ENCODE measurements around the gene PDK1. TPM values are rescaled to one million over a fixed set of nuclear protein-coding genes. Genes with fewer than 3 reads are reported as not detected.
"Not testable (repeated sequence)": the region's sequence is repeated elsewhere in the genome, so short reads cannot be mapped to it uniquely, and the experiment has no call there.

The PDK1 gene
- total and polyA plus RNA-seq, 12 donors, result 4.2 to 106 (median 48.4) TPM

GRCh38 chr2:172549131-172549530 lies 6.8 kb upstream of the PDK1 start:
- WGBS, 2 donors, result 96 to 100% methylated on average over 1 of the region's 1 CpG
- H3K27ac ChIP-seq, result no peak overlapping the region
- intact Hi-C loops (cut with DNase I), result no loop called here
- peaks cover 0 to 20% (median 0%) of the 10 kb centered on the region in 11 donors for H3K9me3 ChIP-seq
- TF ChIP-seq CTCF (IDR thresholded peaks at IDR 0.05), result no peak
- H3K4me1 ChIP-seq, result peaks cover 0 to 16% (median 0%) of the 10 kb centered on the region in 9 donors
- H3K4me3 ChIP-seq, result no peak overlapping the region
- DNase-seq (no peak), ATAC-seq (no peak)
- H3K27me3 ChIP-seq, result no peaks in the 10 kb centered on the region
- no peaks in the 10 kb centered on the region for H3K36me3 ChIP-seq

DNA sequence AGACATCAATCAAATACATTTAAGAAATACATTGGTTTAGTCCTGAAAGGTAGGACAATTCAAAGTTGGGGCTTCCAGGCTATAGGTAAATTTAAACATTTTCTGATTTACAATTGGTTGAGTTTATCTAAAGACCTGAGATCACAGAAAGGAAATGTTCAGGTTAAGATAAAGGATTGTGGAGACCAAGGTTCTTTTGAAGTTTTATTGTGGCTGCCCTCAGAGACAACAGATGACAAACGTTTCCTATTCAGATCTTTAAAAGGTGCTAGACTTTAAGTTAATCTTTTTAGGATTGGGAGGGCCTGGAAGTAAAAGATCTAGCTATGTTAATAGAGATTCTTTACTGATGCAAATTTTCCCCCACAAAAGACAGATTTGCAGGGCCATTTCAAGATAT lies 6.1 kb upstream of the PDK1 start:
- H3K27ac ChIP-seq; H3K27me3 ChIP-seq; intact Hi-C loops (cut with DNase I); H3K36me3 ChIP-seq; H3K4me3 ChIP-seq; DNase-seq; ATAC-seq: not testable (repeated sequence)
- peaks cover 0 to 20% (median 3%) of the 10 kb centered on the region in 9 donors for H3K4me1 ChIP-seq
- peaks cover 0 to 13% (median 0%) of the 10 kb centered on the region in 11 donors for H3K9me3 ChIP-seq
- 74 to 78% methylated on average over 1 of the region's 1 CpG for WGBS, 2 donors

DNA sequence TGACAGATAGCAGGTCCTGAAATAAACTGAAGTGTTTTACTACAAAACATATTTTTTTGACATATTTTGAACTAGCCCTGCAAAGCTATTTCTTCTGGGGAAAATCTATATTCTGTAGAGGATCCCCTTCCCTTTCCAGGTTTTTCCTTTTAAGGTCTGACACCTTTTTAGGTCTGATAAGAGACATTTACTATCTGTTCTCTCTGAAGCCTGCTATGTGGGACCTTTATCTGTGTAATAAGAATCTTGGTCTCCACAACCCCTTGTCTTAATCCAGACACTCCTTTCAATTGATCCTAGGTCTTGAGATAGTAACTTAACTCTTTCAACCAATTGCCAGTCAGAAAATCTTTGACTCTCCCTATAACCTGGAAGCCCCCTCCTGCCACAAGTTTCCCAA lies 5.5 kb upstream of the PDK1 start:
- ATAC-seq (no peak), DNase-seq (no peak)
- Histone ChIP-seq H3K9me3 (peaks cover 0 to 8% (median 0%) of the 10 kb centered on the region in 11 donors), H3K36me3 (no peaks in the 10 kb centered on the region), H3K4me3 (no peak overlapping the region), H3K4me1 (peaks cover 0 to 25% (median 9%) of the 10 kb centered on the region in 9 donors), H3K27me3 (no peaks in the 10 kb centered on the region), H3K27ac (no peak overlapping the region)
- no peak for TF ChIP-seq CTCF (IDR thresholded peaks at IDR 0.05)
- intact Hi-C loops (cut with DNase I), result no loop called here

- intact Hi-C loops (cut with DNase I), result no loop called here
- ATAC-seq, result no peak
- no peak for DNase-seq
- no peaks in the 10 kb centered on the region for H3K36me3 ChIP-seq
- H3K9me3 ChIP-seq, result no peaks in the 10 kb centered on the region
- H3K4me3 ChIP-seq, result no peak overlapping the region
- peaks cover 0 to 25% (median 9%) of the 10 kb centered on the region in 9 donors for H3K4me1 ChIP-seq
- H3K27ac ChIP-seq, result no peak overlapping the region
- H3K27me3 ChIP-seq, result no peaks in the 10 kb centered on the region
- no peak for TF ChIP-seq CTCF (IDR thresholded peaks at IDR 0.05)
Measured at GRCh38 chr2:172551271-172551670, 4.6 kb upstream of the PDK1 start.

DNA sequence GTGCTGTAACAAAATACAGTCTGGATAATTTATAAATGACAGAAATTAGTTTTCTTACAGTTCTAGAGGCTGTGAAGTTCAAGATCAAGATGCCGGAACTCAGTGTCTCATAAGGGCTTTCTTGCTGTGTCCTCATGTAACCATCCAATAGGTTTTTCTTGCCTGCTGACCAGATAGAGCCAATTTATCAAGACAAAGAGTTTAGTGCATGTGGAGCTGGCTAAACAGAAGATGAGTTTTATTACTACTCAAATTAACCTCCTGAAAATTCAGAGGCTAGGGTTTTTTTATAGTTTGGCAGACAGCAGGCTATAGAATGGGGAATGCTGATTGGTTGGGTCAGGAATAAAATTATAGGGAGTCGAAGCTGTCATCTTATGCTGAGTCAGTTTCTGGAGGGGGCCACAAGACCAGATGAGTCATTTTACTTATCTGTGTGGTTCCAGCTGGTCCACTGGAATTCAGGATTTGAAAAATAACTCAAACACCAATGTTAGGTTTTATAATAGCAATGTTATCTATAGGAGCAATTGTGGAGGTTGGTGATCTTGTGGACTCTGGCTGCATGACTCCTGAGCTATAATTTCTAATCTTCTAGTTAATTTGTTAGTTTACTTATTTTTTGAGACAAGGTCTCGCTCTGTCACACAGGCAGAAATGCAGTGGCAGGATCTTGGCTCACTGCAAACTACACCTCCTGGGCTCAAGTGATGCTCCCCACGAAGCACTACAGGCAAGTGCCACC lies 3.2 kb upstream of the PDK1 start:
- Histone ChIP-seq H3K9me3 (no peaks in the 10 kb centered on the region), H3K4me1 (peaks cover 0 to 36% (median 20%) of the 10 kb centered on the region in 9 donors), H3K36me3 (no peaks in the 10 kb centered on the region), H3K27ac (no peak overlapping the region), H3K27me3 (no peaks in the 10 kb centered on the region), H3K4me3 (no peak overlapping the region)
- DNase-seq (no peak), ATAC-seq (no peak)
- intact Hi-C loops (cut with DNase I), result no loop called here
- WGBS, 2 donors, result 91 to 96% methylated on average over 4 of the region's 4 CpGs
- no peak for TF ChIP-seq CTCF (IDR thresholded peaks at IDR 0.05)

All from heart right ventricle (tissue), 16 donors.